Progenitor cell of endocrine pancreas (in vitro differentiated cells): ENCODE measurements around the gene FNDC3B. TPM values are rescaled to one million over a fixed set of nuclear protein-coding genes. Genes with fewer than 3 reads are reported as not detected.

Experiments used
- DNase-seq: peaks from one replicate; pipeline ENCODE4 v3.0.0; 2021; ENCODE audit warnings: low spot score; ENCODE audit not compliant: unreplicated experiment
- H3K27ac Mint-ChIP-seq: 2 replicates; pipeline ENCODE4 v1.8.0; 2021; ENCODE audit warnings: mild to moderate bottlenecking, moderate library complexity, mixed read lengths
- H3K27me3 Mint-ChIP-seq: 2 replicates; pipeline ENCODE4 v1.8.0; 2021; ENCODE audit warnings: mixed read lengths
- H3K36me3 Mint-ChIP-seq: 2 replicates; pipeline ENCODE4 v1.8.0; 2022; ENCODE audit warnings: mixed read lengths; ENCODE audit not compliant: insufficient read depth
- H3K4me1 Mint-ChIP-seq: 2 replicates; pipeline ENCODE4 v1.8.0; 2021; ENCODE audit warnings: low read depth, mixed read lengths
- H3K4me3 Mint-ChIP-seq: 2 replicates; pipeline ENCODE4 v1.8.0; 2021; ENCODE audit warnings: low read depth, mild to moderate bottlenecking, moderate library complexity, mixed read lengths
- H3K9me3 Mint-ChIP-seq: 2 replicates; pipeline ENCODE4 v1.8.0; 2021; ENCODE audit warnings: low read depth, mixed read lengths
- CTCF ChIP-seq: fragments of 200-600 bp; sonication (generic); IDR thresholded peaks from one replicate; pipeline ENCODE4 v1.5.0; 2021; ENCODE audit warnings: antibody characterized with exemption, mild to moderate bottlenecking; ENCODE audit not compliant: unreplicated experiment
- total RNA-seq: library from RNA; stranded (reverse); gene quantifications from 2 replicates; pipeline ENCODE4 v1.2.1, GENCODE V29; 2021

The FNDC3B gene
- total RNA-seq, 1 donor from 2014 or later: 158 TPM

- H3K4me1 Mint-ChIP-seq: peaks cover 42% of the 10 kb centered on the region
- H3K27me3 Mint-ChIP-seq: no peaks in the 10 kb centered on the region
- no peak overlapping the region for H3K4me3 Mint-ChIP-seq
- DNase-seq: no peak
- no peak for TF ChIP-seq CTCF
- H3K9me3 Mint-ChIP-seq: no peaks in the 10 kb centered on the region
- H3K36me3 Mint-ChIP-seq: peaks cover 41% of the 10 kb centered on the region
- peak overlapping the region; percentile 67 for H3K27ac Mint-ChIP-seq
Measured at GRCh38 chr3:172124271-172124670, 84.9 kb downstream of the FNDC3B start.

DNA sequence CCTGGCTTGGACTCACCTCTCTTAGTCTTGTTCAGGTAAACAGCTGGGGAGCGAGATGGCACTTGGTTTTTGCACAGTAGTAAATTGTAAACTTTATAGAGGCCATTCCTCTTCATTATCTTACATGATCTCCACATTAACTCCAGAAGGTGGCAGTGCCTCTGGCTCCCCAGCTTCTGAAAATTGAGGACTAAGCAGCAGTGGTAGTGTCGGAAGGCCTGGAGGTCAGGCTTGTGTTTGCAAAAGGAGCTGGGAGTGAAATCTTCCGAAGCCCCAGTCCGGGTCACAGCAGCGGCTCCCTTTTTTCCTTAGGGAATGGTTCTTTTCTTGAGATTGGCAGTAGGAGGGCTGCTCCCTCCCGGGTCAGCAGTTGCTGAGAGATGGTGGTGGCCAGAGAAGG, 85.7 kb downstream of the FNDC3B start:
- no peak for TF ChIP-seq CTCF
- DNase-seq: no peak
- H3K4me3 Mint-ChIP-seq: no peak overlapping the region
- peaks cover 42% of the 10 kb centered on the region for H3K4me1 Mint-ChIP-seq
- H3K36me3 Mint-ChIP-seq: peaks cover 45% of the 10 kb centered on the region
- no peaks in the 10 kb centered on the region for H3K9me3 Mint-ChIP-seq
- peak overlapping the region; percentile 67 for H3K27ac Mint-ChIP-seq
- H3K27me3 Mint-ChIP-seq: no peaks in the 10 kb centered on the region

- peaks cover 48% of the 10 kb centered on the region for H3K4me1 Mint-ChIP-seq
- peaks cover 47% of the 10 kb centered on the region for H3K36me3 Mint-ChIP-seq
- DNase-seq: no peak
- no peaks in the 10 kb centered on the region for H3K27me3 Mint-ChIP-seq
- TF ChIP-seq CTCF: no peak
- peak overlapping the region; percentile 90 for H3K27ac Mint-ChIP-seq
- H3K9me3 Mint-ChIP-seq: peaks cover 5% of the 10 kb centered on the region
- no peak overlapping the region for H3K4me3 Mint-ChIP-seq
Measured at GRCh38 chr3:172125963-172126457, 86.6 kb downstream of the FNDC3B start.

GRCh38 chr3:172126741-172127140, 87.4 kb downstream of the FNDC3B start:
- Mint-ChIP-seq H3K27ac (peak overlapping the region; percentile 90), H3K4me1 (peaks cover 49% of the 10 kb centered on the region), H3K36me3 (peaks cover 45% of the 10 kb centered on the region), H3K4me3 (no peak overlapping the region), H3K9me3 (peaks cover 5% of the 10 kb centered on the region), H3K27me3 (no peaks in the 10 kb centered on the region)
- DNase-seq: no peak
- TF ChIP-seq CTCF: no peak

GRCh38 chr3:172127141-172127540, 87.8 kb downstream of the FNDC3B start:
- DNase-seq: no peak
- no peak overlapping the region for H3K4me3 Mint-ChIP-seq
- H3K9me3 Mint-ChIP-seq: peaks cover 5% of the 10 kb centered on the region
- no peak for TF ChIP-seq CTCF
- H3K27me3 Mint-ChIP-seq: no peaks in the 10 kb centered on the region
- H3K4me1 Mint-ChIP-seq: peaks cover 53% of the 10 kb centered on the region
- peaks cover 48% of the 10 kb centered on the region for H3K36me3 Mint-ChIP-seq
- peak overlapping the region; percentile 75 for H3K27ac Mint-ChIP-seq
